Femur (tissue), 1 donor: ENCODE results near the gene RFTN2.

ENCODE experiments used
- DNase-seq: peaks from one replicate; pipeline ENCODE4 v3.0.0-alpha.2; 2017

RFTN2 gene

GRCh38 chr2:197538412-197538811 lies 137.0 kb downstream of the RFTN2 start:
- no peak for DNase-seq
